GM19438 (cell line): ENCODE data around the gene OSBPL3.
A peak's percentile ranks its signal among the peaks of the same experiment; 100 is the strongest.

Experiments used
- ATAC-seq: cut with Tn5 transposase; IDR thresholded peaks from one replicate; pipeline ENCODE4 v1.9.1; 2021; ENCODE audit warnings: low read depth; ENCODE audit not compliant: unreplicated experiment

The OSBPL3 gene

DNA sequence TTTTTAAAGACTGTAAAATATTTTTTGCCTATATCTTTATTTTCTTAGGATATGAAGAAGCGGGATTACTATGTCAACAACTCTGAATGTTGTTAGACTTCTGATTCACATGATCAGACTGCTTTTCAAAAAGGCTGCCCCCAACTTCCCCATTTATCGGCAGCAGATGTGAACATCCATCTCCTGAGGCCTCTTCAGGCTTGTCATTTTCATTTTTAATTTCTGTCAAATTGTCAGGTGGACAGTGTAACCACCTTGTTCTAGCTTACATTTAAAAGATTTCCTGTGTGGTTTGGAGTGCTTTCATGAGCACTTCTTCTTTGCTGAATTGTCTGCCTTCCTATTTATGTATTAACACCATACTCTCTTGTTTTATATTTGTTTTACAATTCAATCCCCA, 143.9 kb downstream of the OSBPL3 start:
- peak; percentile 61 for ATAC-seq

DNA sequence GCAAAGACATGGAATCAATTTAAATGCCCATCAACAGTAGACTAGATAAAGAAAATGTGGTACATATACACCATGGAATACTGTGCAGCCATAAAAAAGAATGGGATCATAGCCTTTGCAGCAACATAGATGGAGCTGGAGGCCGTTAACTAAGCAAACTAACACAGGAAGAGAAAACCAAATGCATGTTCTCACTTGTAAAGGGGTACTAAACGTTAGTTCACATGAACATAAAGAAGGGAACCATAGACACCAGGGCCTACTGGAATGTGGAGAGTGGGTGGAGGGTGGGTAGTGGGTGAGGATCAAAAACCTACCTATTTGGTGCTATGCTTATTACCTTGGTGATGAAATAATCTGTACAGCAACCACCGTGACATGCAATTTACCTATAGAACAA, 144.3 kb downstream of the OSBPL3 start:
- ATAC-seq, result peak; percentile 26

DNA sequence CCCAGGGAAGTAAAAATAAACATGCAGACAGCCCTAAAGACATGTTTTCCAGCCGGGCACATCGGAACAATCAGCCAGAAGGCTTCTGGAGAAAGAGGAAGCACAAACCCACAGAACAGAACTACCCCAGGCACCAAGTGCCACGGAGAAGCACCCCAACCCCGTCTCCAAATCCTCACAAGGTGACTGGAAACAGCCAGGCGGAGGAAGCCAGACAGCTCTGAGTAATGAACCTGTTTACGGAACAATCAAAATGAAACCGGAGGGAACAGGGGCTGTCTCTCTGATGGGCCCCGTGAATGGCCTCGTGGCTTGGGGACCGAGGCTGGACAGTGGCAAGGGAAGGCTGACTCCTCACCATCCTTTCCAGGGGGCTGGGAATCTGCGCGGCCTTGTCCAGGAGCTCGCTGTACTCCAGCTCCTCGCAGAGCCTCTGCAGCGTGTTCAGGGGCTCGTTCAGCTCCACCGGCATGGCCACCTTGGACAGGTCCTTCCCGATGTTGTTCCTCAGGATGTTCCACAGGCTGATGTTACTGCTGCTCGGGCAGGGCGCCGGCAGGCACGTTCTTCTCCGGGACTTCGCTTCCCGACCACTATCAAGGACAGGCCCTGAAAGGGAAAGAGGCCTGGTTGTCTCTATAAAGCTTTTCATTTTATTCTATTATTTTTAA, 145.7 kb downstream of the OSBPL3 start:
- no peak for ATAC-seq

DNA sequence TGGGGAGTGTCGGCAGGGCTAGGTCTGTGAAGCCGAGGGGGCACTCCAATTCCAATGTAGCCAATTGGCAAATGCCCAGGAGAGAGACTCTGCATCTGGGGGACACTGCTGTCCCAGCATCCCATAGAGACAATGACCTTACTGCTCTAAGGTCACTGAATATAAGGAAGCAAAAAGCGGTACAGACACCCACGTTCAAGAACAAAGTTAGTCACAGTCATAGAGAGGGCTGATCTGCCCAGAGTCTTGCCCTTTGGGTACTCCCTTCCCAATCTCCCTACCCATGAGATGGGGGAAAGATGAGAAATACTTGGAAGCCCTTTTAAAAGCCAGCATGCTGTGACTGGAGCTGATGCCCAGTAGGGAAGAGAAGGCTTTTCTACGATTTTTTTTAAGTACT, 146.4 kb downstream of the OSBPL3 start:
- no peak for ATAC-seq

DNA sequence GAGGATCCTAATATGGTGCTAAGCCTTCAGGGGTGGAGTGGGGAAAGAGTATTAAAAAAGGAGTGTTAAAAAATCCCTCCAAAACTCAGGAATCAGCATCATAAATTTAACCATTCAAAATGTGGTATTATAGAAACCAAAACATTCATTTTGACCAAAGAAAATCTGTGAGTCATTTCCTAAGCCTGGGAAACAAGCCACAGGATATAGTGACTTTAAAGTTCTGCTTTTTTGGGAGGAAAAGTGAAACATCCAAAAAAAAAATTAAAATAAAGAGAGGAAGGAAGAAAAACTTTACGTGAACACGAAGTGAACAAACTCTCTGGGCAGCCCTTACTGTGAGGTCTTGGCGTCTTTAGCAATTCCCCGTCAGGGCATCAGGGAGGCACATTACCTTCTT, 148.7 kb downstream of the OSBPL3 start:
- no peak for ATAC-seq

DNA sequence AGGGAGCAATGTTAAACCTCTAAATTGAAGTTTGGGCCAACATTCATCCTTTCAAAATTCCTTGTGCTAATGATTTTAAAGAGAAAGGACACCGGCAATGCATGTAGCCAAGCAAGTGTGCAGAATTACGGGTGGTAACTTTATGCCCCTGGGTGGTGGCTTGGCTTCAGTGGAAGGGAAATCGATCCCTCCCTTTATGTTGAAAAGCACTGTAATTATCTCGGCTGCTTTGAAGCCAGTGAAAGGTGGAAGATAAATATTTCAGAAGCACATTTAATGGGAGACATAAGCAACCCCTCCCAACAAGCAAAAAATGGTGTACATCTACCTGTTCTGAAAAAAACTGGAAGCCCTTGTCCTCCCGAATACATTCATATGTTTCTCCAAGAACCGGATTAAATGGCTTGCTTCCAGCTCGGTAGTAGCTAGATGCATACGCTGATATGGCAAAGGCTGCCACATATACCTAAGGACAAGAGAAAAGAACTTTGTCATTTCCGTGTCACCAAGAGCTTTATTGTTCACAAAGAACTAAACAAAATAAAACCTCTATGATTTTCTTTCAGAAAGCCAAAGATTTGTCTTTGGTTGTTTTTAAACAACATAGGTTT, 149.4 kb downstream of the OSBPL3 start:
- no peak for ATAC-seq

DNA sequence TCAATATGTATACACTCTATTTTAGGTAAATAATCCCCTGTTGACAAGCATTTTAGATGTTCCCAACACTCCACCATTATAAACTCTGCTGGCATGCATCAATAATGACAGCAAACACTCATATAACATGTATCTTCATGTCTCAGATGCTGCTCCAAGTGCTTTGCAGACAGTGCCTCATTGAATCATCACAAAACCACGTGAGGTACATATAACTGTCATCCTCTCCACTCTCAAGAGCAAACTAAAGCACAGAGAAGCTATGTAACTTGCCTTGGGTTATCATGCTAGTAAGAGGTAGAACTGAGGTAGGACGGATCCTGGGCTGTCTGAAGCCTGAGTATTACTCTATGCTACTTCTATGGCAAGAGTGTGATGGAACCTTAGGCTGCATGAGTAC, 150.2 kb downstream of the OSBPL3 start:
- no peak for ATAC-seq

DNA sequence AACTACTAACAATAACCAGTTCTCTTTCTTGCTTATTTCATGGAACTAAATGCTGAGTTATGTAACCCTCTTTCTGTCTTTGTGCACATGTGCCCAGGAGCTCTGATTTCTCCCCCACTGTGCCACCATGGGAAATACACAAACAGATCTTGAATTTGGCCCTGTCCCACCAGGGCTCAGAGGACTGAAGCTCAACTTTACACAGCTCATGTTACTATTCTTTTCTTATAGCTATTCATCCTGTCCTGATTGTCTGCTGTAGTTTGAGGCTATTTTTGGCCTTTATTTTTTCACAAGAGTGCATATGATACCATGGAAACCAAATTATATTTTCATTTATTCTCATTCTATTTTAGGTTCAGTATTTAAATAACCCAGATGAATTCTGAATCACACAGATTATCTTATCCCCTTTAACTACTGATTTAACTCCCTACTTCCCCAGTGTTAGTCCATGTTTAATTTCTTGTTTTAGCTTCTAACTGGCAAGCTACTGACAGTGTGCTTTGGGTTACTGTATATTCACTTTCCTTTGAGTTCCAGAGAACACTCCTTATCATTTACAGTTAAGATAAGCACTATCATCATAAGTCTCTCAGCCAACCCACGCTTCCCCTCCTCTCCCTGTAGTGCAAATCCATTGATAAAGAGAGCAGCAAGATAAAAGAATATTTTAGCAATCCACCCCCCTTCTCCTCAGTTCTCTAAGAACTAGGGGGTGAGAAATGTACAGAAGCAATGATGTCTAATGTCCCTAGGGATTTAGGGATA, 150.9 kb downstream of the OSBPL3 start:
- no peak for ATAC-seq

DNA sequence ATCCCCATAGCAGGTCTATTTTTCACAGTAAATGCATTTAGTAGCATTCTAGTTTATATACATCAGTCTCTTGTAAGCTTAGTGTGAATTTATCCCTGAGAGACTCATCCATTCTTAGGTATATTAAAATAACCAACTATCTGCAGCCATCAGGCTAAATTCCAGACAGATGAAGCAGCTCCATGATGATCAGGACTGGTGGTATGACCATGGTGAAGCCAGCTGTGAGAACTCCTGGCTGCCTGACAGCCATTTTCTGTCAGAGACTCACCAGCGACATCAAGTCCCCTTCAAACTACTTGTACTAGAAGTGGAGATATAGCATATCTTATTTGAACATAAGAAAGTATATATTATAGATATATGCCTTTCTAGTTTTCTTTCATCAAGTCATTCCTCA, 152.4 kb downstream of the OSBPL3 start:
- no peak for ATAC-seq

DNA sequence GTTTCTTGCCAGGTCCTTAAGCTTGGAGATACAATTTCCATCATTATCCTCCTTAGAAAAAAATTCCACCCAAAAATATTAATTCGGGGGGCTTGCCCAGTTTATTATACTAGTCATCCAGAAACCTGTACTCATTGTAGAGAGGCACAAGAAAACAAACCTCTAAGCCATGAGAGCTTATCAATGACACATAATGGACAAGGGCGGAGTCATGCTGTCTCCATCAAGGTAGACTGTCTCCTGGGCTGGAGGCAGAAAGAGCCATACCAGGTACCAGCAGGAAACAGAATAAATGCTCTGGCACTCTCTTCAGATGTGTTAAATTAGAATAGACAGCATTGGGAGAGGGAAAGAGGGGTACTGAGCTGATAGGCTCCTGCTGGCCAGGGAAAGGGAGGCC, 153.0 kb downstream of the OSBPL3 start:
- no peak for ATAC-seq

DNA sequence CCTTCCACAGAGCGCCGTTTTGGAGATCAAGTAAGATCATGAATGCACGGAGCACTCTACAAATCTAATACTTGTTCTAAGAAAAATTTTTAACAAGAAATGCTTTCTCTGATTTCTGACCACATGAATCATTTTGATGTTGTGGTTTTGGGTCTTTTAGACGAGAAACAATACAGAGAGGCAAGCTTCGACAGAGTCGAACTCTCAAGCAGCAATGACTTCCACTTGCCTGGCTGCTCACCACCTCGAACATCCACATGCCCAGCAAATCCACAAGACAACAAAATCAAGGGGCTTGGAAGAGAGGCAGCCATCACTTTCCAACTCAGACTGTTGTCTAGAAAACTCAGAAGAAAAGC, 153.3 kb downstream of the OSBPL3 start:
- ATAC-seq, result no peak

DNA sequence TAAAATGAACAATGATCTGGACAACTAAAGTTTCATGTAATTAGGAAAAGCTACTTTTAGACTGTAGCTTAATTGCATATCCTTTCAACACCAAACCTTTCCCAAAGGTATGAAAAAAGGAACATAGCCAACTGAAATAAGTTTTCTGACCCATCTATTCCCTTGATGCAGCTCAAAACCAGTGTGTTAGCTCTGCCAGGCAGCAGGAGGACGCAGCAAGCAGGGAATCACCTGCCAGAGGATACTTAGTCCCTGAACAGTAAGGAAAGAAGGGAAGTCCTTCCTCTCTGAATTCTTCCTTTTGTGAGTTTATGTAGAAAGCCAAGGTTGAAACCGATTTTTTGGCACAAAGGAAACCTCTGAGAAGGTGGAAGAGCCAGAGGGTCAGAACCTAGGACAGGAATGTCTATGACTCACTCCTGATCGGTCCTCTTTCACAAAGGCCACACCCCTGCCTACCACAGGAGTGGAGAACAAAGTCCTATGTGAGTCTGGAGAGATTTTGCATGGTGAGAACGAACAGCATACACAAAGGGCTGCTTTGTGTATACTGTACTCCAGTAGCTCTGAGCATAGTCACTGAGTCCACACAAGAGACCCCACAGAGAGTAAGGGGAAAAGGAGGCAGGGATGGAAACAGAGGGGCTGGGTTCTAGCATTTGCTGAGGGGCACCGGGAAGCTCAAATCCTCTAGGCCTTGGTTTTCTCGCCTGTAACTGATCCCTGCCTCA, 153.9 kb downstream of the OSBPL3 start:
- ATAC-seq, result no peak

DNA sequence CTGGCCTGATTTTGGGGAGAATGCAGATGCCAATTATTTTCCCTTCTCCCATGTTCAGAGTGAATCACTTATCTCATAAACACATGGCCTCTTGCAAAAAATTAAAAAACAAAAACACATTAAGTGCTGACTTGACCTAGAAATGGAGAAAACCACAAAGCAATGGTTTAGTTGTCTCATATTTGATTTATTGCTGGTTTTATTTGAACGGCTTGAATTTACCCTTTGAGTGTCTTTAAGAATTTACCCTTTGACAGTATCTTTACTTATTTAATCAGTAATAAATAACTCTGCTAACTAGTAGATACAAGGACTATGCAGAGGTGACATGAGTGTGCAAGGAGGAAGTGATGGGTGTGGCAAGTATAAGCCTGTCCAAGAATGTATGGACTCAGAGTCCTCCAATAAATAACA, 154.6 kb downstream of the OSBPL3 start:
- no peak for ATAC-seq

DNA sequence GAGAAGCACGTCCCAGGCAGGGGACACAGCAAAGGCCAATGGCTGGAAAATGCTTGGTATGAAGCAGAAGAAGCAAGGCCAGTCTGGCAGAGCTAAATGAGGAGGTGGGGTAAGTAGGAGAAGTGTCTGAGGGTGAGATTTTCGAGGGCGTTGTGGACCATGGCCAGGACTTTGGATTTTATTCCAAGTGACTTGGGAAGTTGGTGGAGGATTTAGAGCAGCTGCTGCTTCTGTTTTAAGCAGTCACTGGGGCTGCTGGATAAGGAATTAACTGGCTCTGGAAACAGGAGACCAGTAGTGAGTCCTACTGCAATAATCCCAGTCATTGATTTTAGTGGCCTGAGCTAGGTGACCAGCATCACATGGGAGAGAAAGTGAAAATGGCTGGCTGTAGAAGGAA, 155.1 kb downstream of the OSBPL3 start:
- no peak for ATAC-seq

DNA sequence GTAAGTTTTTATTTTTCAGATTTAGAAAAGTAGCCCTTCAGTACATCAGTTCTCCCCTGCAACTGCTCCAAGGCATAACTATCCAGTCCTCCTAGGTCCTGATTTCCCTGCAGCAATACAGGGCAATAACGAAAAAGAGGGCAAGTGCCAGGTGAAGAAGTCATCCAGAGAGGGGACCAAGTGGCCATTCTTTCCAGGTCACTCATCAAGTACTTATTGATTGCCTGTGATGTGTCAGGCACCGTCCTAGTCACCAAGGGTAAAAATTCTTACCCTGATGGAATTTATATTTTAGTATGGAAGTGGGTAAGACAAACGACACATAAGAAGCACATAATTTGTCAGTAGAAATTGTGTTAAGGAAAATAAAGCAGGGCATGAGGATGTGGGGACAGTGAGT, 155.6 kb downstream of the OSBPL3 start:
- no peak for ATAC-seq

DNA sequence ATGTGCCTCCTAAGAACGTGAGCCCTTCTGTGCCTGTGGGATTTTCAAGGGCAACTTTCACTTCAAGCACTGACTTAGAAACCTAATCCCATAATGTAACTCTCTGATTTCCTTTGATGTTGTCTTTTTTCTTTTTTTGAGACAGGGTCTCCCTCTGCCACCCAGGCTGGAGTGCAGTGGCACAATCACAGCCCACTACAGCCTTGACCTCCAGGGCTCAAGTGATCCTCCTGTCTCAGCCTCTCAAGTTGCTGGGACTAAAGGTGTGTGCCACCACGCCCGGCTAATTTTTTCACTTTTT, 158.3 kb downstream of the OSBPL3 start:
- ATAC-seq, result no peak

DNA sequence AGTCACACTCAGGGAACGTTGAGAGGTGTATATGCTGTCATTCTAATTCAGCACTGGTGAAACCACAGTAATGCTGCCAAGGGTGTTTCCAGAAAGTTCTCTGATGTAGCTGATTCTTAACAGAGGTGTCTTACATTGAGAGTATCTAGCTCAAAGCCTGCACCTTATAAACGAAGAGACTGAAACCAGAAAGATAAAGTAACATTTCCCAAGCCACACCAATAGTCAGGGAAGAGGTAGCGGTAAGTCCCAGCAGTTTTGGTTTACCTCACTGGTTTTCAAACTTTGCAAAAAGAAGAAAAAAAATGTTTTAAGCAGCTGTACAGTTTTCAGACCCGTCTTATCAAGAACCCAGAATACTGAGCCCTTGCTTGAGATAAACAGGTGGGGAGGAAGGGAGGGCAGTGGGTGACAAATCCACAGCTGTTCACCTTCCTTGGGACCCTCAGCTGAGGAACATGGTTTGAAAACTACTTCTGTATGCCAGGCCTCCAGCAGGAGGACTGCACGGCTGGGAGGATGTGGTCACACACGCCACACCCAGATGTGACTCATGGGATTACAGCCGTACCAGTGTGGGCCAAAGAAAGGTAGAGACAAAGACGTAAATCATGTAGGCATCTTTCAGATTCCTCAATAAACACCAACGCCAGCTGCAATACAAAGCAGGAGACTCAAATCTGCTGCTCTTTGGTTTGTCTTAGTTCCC, 158.8 kb downstream of the OSBPL3 start:
- ATAC-seq, result peak; percentile 72

DNA sequence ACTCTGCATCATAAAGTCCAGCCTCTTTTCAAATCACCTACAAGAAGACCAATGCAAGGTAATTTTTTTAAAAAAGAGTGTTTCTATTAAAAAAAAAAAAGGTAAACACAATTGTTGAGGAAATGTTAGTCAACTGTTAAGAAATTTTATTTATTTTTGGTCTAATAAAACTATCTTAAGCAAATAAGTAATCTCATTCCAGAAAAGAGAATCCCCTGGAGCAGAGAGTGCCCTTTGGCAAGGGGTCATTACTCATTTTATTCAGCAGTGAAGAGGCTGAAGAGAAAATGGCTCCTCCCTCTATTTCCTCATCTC, 159.3 kb downstream of the OSBPL3 start:
- ATAC-seq, result no peak

DNA sequence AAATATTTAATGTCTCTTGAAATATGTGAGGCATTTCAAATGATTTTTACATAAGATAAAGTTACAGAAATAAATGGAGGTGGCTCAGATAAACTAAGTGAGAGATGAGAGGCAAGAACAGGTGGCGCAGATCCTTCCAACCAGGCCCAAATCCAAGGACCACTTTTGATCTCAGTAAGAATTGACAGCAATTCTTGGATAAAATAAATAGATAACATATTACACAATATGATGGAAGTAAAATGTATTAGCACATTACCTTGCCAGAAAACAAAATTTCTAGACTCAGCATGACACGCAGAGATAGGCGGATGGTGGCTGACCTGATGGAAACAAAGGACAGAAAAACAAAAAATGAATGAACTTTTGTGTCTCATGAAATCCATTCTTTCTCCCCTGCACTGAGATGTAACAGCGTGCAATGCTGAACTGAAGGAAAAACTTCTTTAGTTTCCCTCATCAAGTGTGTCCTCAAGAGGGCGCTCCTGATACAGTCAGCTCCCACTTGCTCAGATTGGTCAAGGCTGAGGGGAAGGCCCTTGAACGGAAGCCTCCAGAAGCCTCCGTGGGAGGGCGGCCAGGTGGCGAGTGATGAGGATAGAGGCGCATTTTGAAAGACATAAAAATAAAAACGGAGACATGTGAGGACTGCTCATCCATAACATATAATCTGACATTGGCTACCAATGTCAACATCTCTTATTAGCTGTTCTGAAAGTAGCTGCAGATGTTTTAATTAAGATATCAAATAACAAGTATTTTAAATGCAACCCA, 159.9 kb downstream of the OSBPL3 start:
- peak; percentile 62 for ATAC-seq

DNA sequence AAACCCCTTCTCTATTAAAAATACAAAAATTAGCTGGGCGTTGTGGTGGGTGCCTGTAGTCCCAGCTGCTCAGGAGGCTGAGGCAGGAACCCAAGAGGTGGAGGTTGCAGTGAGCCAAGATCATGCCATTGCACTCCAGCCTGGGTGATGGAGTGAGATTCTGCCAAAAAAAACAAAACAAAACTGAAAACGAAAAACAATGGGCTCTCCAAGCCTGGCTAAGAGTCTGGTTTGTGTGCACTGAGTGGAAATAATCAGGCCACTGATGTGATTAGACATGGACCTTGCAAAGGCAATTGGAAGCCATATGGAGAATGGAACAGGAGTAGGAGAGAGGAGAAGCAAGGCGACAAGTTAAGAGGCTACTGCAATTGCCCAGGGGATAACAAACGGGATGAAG, 162.6 kb downstream of the OSBPL3 start:
- ATAC-seq, result no peak
